ENCODE measurements around the gene CYP24A1. TPM values are rescaled to one million over a fixed set of nuclear protein-coding genes. Genes with fewer than 3 reads are reported as not detected.

Gene CYP24A1
- total RNA-seq, 4 donors from 2014 or later = 1.3 to 12.3 (median 8.9) TPM

GRCh38 chr20:54122681-54123586 lies 50.9 kb downstream of the CYP24A1 start:
- DNase-seq = no peak
- 55 to 63% methylated on average over 10 of the region's 10 CpGs for WGBS, 2 donors
- Histone ChIP-seq H3K4me3 (no peak overlapping the region), H3K4me1 (peaks cover 0 to 34% (median 19%) of the 10 kb centered on the region in 3 donors), H3K27me3 (no peaks in the 10 kb centered on the region), H3K27ac (peak overlapping the region; percentile 75 to 89 (median 82)), H3K9me3 (no peaks in the 10 kb centered on the region), H3K36me3 (no peaks in the 10 kb centered on the region)
- TF ChIP-seq CTCF (IDR thresholded peaks at IDR 0.05) = no peak
- intact Hi-C loops (cut with DNase I) = no loop called here

GRCh38 chr20:54122189-54122588 lies 51.6 kb downstream of the CYP24A1 start:
- 50 to 59% methylated on average over 1 of the region's 1 CpG for WGBS, 2 donors
- no peak for TF ChIP-seq POLR2A (IDR thresholded peaks at IDR 0.05)
- TF ChIP-seq CTCF (IDR thresholded peaks at IDR 0.05) = no peak
- H3K27ac ChIP-seq = peak overlapping the region in 3 of 4 donors; percentile 75 to 89 (median 86)

GRCh38 chr20:54119744-54120143 lies 54.0 kb downstream of the CYP24A1 start:
- Histone ChIP-seq H3K9me3 (no peaks in the 10 kb centered on the region), H3K4me1 (peaks cover 0 to 42% (median 19%) of the 10 kb centered on the region in 3 donors), H3K27me3 (no peaks in the 10 kb centered on the region), H3K36me3 (no peaks in the 10 kb centered on the region), H3K27ac (no peak overlapping the region), H3K4me3 (no peak overlapping the region)
- 76 to 77% methylated on average over 2 of the region's 2 CpGs for WGBS, 2 donors
- DNase-seq = no peak
- intact Hi-C loops (cut with DNase I) = no loop called here
- TF ChIP-seq POLR2A (IDR thresholded peaks at IDR 0.05) = no peak
- no peak for TF ChIP-seq CTCF (IDR thresholded peaks at IDR 0.05)

More at GRCh38 chr20:54122189-54122588, 51.6 kb downstream of the CYP24A1 start:
- H3K9me3 ChIP-seq = no peaks in the 10 kb centered on the region
- H3K4me1 ChIP-seq = peaks cover 0 to 34% (median 19%) of the 10 kb centered on the region in 3 donors
- H3K36me3 ChIP-seq = no peaks in the 10 kb centered on the region
- H3K4me3 ChIP-seq = no peak overlapping the region
- intact Hi-C loops (cut with DNase I) = no loop called here
- no peak for DNase-seq
- no peaks in the 10 kb centered on the region for H3K27me3 ChIP-seq

- Histone ChIP-seq H3K9me3 (no peaks in the 10 kb centered on the region), H3K27ac (no peak overlapping the region), H3K4me3 (no peak overlapping the region), H3K4me1 (peaks cover 0 to 41% (median 18%) of the 10 kb centered on the region in 3 donors), H3K27me3 (no peaks in the 10 kb centered on the region), H3K36me3 (no peaks in the 10 kb centered on the region)
- TF ChIP-seq POLR2A (IDR thresholded peaks at IDR 0.05) (no peak), CTCF (IDR thresholded peaks at IDR 0.05) (no peak)
- 73 to 77% methylated on average over 9 of the region's 9 CpGs for WGBS, 2 donors
- DNase-seq = no peak
- intact Hi-C loops (cut with DNase I) = no loop called here
These were observed 55.4 kb downstream of the CYP24A1 start for GRCh38 chr20:54118220-54119001.

All from esophagus squamous epithelium (tissue), 5 donors.